ENCODE results near the gene PLCL2. TPM values are rescaled to one million over a fixed set of nuclear protein-coding genes. Genes with fewer than 3 reads are reported as not detected.
A peak's percentile ranks its signal among the peaks of the same experiment; 100 is the strongest.

Gene PLCL2
- total and polyA plus RNA-seq, 4 donors, result 1.5 to 16.5 (median 9.4) TPM

GRCh38 chr3:17032407-17033034 lies 147.8 kb downstream of the PLCL2 start:
- DNase-seq (ENCODE audit: low spot score), result no peak
- H3K9me3 ChIP-seq (ENCODE audit: control insufficient read depth in 4 of 4, low read length in 3 of 4), result no peaks in the 10 kb centered on the region
- TF ChIP-seq HNF4G (IDR thresholded peaks at IDR 0.05), result no peak
- TF ChIP-seq TAF1 (conservative IDR thresholded peaks at IDR 0.05), result no peak
- TF ChIP-seq GABPA (IDR thresholded peaks at IDR 0.05 in 1 of 2, conservative IDR thresholded peaks at IDR 0.05 in 1 of 2), result no peak
- TF ChIP-seq RXRA (IDR thresholded peaks at IDR 0.05), result peak in 1 of 2 donors; percentile 15
- peak in 1 of 2 donors; percentile 15 for TF ChIP-seq HNF4A (conservative IDR thresholded peaks at IDR 0.05)
- TF ChIP-seq ATF3 (IDR thresholded peaks at IDR 0.05), result no peak
- no peak for TF ChIP-seq JUND (IDR thresholded peaks at IDR 0.05)
- peak; percentile 98 for TF ChIP-seq RAD21 (IDR thresholded peaks at IDR 0.05)
- no peak for TF ChIP-seq REST (IDR thresholded peaks at IDR 0.05)
- no peak for TF ChIP-seq ZBTB33 (IDR thresholded peaks at IDR 0.05)
- peak; percentile 87 for TF ChIP-seq CTCF (IDR thresholded peaks at IDR 0.05; ENCODE audit: low read depth, low read length, missing input control)
- no peak for TF ChIP-seq NR2F2 (IDR thresholded peaks at IDR 0.05)
- no peak for TF ChIP-seq SP1 (IDR thresholded peaks at IDR 0.05)
- no peak for TF ChIP-seq MAX (IDR thresholded peaks at IDR 0.05)
- TF ChIP-seq FOXA1 (IDR thresholded peaks at IDR 0.05), result no peak
- TF ChIP-seq FOXA2 (IDR thresholded peaks at IDR 0.05), result peak; percentile 11
- no peak for TF ChIP-seq YY1 (IDR thresholded peaks at IDR 0.05)
- no peak for TF ChIP-seq EGR1 (IDR thresholded peaks at IDR 0.05; ENCODE audit: low read depth in 2 of 2)
- H3K9ac ChIP-seq (ENCODE audit: low read depth in 1 of 2, low read length in 2 of 2), result no peak overlapping the region
- H3K27ac ChIP-seq (ENCODE audit: low read depth in 1 of 2, low read length in 2 of 2), result no peak overlapping the region
- H3K4me1 ChIP-seq (ENCODE audit: control insufficient read depth in 4 of 4, insufficient read depth in 4 of 4, low read length in 3 of 4), result peaks cover 0 to 20% (median 3%) of the 10 kb centered on the region in 4 donors
- 36% methylated on average over 3 of the region's 3 CpGs for WGBS
- H3K27me3 ChIP-seq (ENCODE audit: control insufficient read depth in 4 of 4, insufficient read depth in 4 of 4, low read length in 3 of 4), result no peaks in the 10 kb centered on the region
- no peaks in the 10 kb centered on the region for H3K36me3 ChIP-seq (ENCODE audit: control insufficient read depth in 4 of 4, insufficient read depth in 3 of 4, low read depth in 1 of 4, low read length in 3 of 4)
- no peak overlapping the region for H3K4me3 ChIP-seq (ENCODE audit: low read depth in 1 of 3, low read length in 3 of 3)
